HTR-8/SVneo (cell line): ENCODE measurements around the gene MAS1.

Experiments
- DNase-seq: peaks from one replicate; pipeline ENCODE4 v3.0.0; 2011; ENCODE audit warnings: low spot score, mixed read lengths; ENCODE audit not compliant: insufficient read length
- FAIRE-seq: peaks from 2 replicates; lab custom pipeline; 2011; peaks lifted over from hg19 to GRCh38; lab: Jason Lieb, UNC

Gene MAS1

DNA sequence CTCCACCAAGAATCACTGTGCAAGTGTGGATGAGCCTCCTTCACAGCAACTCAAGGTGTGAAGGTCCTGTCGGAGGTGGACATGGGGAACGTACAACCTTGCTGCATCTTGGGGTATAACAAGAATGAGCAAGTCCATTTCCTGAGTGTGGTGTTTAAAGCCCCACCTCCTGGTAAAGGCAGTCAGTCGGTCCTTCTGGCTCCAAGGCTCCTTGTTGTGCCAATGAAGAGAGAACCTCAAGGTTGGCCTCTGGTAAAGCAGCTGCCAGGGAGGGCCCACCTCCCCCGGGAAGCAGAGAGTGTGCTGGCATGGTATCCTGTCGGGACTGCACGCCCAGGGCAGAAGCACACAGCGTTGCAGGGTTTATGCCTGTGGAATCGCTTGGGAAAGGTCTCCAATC lies 12.4 kb upstream of the MAS1 start:
- DNase-seq (no peak), FAIRE-seq (no peak)

DNA sequence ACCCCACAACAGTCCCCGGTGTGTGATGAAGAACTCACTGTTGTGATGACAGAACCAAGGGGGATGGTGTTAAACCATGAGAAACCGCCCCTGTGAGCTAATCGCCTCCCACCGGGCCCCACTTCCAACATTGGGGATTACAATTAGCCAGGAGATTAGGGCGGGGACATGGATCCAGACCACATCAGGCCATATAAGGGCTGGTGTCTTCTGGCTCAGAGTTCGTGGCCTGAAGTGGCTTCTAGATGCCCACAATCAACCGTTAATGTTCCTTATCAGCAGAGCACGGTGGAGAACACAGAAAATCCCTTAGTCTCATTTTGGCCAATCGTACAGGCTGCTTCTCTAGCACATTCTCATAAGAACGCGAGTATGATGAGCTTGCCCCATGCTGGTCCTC lies 10.9 kb upstream of the MAS1 start:
- FAIRE-seq, result no peak
- no peak for DNase-seq

DNA sequence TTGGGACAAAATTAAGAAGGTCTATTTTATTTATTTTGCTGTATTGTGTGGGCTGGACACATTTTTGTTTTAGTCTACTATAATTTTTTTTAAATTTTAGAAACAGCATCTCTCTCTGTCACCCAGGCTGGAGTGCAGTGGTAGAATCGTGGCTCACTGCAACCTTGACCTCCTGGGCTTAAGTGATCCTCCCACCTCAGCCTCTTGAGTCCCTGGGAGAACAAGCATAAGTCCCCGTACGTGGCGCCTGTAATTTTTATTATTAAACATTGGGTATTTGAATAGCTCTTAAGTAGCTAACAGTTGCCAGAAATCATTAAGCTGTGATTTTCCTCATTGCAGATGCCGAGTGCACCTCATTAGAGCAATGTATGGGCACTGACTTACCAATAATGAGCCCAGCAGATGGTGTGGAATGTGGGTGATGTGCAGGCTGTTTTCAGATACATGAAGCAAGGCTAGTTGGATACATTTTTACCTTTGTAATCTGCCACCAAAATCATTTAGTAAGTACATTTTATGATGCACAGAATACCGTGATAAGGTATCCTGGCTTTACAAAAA lies 10.3 kb upstream of the MAS1 start:
- FAIRE-seq, result no peak
- no peak for DNase-seq

DNA sequence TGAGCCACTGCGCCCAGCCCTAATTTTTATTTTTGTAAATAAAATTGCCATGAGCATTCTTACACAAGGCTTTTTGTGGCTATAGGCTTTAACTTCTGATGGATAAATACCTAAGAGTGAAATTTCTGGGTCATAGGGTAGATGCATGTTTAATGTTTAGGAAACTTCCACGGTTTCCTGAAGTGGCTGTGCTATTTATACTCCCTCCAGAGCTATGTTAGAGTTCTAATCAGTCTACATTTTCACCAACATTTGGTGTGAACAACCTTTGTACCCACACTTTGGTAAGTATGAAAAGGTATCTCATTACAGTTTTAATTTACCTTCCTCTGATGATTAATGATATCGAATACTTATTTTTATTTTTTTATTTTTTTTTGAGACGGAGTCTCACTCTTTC lies 6.1 kb upstream of the MAS1 start:
- DNase-seq (no peak), FAIRE-seq (no peak)

DNA sequence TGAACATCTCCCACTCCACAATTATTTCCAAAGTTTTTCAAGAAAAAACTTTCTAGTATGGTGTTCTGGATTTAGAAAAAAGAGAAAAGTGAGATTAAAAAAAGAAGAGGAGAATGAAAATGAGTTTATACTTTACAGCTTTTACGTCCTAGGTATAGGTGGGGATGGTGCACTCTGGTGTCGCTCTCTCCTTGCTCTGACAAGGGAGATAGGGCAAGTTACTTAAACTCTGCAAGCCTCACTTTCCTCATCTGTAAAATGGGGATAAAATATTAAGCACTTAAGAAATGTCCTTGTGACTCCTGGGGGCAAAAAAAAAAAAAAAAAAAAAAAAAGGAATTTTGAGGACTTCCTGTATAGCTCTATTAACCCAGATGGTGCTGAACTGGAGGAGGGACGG lies 4.5 kb upstream of the MAS1 start:
- DNase-seq (no peak), FAIRE-seq (no peak)

DNA sequence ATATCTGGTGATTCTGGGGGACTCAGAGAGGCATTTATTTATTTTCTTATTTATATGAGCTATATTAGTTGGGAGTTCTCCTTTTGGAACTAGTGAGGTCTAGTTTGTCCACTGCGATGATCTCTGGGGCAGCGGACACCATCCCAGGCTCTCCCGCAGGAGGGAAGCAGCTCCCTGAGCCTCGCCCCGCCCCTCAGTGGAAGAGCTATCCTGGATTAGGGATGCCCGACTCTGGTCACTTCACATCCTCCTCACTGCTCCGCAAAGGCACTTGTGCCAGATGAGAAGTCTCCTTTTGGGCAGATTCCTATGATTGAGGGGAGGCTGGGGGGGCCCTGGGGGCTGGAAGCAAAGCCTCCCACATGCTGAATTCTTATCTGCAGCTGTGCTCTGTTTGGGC lies 3.6 kb upstream of the MAS1 start:
- DNase-seq (no peak), FAIRE-seq (no peak)

DNA sequence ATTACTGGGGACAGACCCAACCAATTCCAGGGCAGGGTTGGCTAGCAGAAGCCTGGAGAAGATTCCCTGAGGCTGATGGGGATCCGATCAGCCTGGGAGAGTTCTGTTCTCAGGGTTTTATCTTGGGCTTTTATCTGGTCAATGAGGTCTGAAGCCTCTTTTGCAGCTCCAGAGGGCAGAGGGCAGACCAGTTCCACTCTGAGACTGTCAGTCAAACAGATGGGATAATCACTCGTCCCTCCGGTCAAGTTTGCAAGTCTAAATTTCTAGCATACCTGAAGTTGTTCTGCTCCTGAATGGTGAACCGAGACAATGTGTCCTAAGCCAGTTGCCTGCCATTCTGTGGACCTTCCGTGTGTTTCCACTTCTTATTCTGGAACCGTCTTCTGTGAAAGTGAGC lies 3.0 kb upstream of the MAS1 start:
- FAIRE-seq, result no peak

DNA sequence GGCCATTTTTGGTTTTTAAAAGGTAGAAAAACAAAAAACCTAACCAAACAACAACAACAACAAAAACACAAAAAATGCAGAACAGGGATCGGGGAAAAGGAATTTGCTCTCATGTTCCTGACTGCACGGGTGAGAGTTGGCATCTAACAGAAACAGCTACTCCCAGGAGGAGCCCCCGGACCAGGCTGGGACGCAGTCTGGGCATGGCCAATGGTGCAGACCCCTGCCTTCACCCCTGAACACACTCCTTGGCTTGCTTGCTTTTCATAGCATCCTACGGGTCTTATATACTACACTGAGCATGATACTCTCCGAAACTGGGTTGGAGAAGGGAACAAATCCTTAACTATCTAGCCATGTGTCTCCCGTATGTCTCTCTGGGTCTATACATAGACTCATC lies 587 bp upstream of the MAS1 start:
- FAIRE-seq, result no peak
- DNase-seq, result no peak

More for the DNA sequence above, 3.0 kb upstream of the MAS1 start:
- no peak for DNase-seq

DNA sequence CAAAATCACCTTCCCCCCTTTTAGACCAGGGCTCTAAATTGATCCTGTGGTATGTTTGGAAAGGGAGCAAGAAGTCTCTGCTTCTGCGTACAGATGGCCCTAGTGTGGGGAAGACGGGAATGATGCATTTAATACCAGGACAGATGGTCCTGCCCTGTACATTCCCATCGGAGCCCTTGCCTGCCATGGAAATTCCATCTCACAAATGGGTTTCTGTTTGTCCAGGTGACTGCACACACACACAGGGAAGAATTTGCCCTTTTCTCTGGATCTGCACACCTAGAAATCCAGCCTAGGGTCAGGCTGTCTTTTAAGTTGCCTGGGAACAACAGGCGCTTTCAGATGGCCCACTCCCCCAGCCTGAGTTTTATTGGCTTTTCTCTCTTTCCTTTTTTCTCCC lies 1.3 kb downstream of the MAS1 start:
- FAIRE-seq (no peak), DNase-seq (no peak)

DNA sequence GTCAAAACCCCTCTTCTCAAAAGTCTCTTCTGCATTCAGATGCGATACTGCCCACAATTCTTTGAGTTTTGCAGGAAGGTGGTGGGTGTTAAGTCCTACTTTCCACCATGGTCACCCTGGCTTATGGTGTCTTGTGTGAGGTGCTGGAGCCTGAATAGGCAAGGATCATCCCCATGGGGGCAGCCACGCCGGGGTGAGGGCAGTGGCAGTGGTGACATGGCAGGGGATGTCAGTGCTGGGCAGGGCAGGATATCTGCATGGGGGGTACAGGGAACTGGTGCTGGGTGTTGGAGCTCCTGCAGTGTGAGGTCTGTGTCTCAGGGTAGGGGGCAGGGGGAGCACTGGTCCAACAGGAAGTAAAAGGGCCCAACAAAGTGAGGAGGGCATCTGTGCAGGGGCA lies 2.3 kb downstream of the MAS1 start:
- DNase-seq, result no peak
- FAIRE-seq, result no peak

DNA sequence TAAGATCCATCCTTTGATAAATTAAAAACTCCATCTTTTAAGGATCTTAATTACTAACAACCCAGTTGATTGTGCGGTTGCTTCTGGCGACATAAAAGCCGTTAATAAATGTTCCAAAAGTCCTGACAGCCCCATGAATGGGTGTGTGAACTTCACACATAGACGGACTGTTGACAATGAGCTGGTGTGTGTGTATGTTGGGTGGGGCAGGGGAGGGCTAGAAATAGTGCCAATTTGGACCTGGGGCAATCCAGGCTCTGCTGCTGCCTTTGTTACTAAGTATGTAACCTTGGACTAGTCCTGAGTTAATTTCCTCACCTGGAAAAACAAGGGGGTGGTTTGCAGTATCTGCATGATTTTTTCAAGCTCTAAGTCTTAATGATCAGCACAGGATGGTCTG lies 4.2 kb downstream of the MAS1 start:
- no peak for FAIRE-seq

DNA sequence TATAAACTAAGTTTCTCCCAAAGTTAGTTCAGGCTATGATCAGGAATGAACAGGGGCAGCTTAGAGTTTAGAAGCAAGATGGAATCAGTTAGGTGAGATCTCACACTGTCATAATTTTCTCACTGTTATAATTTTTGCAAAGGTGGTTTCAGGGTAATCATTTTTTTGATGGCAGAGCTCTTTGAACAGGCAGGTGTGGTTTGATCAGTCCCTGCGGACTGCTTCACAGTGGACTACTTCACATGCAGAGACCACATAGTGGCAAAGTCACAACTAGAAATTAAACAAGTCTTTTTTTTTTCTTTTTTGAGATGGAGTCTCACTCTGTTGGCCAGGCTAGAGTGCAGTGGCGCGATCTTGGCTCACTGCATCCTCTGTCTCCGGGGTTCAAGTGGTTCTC lies 6.8 kb downstream of the MAS1 start:
- DNase-seq, result no peak
- no peak for FAIRE-seq

More for the DNA sequence above, 4.2 kb downstream of the MAS1 start:
- no peak for DNase-seq

DNA sequence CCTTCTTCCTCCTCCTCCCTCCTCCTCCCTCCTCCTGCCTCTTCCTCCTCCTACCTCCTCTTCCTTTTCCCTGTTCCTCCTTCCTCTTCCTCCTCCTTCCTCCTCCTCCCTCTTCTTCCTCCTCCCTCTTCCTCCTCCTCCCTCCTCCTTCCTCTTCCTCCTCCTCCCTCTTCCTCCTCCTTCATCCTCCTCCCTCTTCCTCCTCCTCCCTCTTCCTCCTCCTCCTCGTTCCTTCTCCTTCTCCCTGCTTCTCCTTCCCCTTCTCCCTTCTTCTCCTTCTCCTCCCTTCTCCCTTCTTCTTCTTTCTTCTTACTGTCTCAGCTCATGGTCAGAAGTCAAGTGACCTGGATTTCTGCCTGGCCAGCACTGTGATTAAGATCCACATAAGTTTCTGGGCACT lies 7.7 kb downstream of the MAS1 start:
- FAIRE-seq (no peak), DNase-seq (no peak)

DNA sequence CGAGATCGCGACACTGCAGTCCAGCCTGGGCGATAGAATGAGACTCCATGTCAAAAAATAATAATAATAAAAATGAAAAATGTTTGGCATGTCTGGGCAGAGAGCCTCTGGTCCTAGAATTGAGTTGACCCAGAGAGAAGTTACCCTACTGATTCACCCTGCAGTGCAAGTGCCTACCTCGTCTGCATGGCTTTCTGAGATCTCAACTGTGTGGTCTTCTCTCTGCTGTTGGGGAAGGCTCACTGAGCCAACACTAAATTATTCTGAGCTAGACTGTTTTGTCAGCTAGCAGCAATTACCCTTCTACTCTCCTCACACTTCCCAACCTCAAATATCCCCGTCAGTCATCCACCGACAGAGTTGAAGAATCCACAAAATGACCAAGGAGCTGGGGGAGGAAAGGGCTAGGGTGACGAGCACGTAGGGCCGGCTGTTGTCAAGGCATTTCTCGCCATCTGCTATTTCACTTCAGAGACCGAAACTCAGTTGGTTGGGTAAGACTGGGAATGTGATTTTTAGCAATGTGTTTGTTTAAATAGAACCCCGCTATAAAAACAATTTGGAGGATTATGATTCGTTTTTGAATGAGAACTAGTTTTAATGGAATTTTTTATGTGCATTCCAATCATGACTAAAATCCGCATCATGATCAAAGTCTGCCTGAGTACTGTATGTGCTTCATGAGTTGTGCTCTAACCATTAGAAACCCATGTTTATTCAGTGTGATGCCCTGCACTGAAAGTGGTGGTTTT lies 9.4 kb downstream of the MAS1 start:
- DNase-seq (peak; percentile 48), FAIRE-seq (no peak)

DNA sequence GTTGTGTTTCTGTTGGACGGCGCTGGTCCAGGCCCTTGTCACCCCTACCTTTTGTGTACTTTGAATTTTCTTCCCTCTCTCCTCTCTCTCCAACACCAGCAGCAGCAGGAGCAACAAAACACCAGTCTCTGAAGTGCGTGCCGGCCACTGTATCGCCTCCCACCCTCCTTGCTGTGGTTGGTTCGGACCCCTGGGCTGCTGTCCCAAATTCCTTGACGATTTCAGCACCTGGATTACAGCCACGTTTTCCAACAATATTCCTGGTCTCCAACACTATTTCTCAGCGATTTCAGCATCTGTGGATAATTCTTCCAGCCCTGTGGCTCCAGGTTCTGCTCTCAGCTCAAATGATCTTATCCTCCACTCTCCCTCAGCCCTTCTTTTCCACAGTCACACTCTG lies 11.8 kb downstream of the MAS1 start:
- no peak for FAIRE-seq
- DNase-seq, result no peak

DNA sequence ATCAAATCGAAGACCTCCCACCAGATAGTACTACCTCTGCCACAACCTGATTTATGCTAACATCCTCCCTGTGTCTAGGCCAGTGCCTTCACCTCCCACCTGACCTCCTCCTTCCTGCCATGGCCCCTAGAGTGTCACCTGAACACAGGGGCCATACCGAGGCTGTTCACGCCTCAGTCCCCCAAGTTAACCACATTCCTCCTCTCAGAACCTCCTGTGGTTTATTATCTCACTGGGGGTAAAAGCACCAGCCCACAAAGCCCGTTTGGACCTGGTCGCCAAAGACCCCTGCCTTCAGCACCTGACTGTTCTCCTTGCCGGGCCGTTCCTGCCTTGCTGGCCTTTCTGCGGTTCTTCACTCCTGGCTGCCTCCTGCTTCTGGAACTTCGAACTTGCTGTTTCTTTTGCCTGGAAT lies 13.7 kb downstream of the MAS1 start:
- no peak for FAIRE-seq
- no peak for DNase-seq

DNA sequence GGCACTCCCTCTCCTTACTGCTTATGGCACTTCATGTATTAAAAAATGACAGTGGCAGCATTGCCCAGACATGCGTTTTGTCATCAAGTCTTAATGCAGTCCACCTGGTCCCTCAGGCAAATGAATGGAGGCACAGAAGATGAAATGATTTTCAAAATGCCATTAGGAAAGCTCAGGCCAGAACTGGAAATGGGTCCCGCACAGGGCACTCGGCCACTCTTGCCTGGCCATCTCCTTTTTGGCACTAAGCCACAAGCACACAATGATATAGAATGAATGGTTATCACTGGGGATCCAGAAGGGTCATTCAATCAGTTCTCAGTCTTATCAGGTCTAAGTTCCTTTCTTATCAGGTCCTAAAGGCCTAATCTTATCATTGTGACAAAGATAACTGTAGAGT lies 15.6 kb downstream of the MAS1 start:
- no peak for FAIRE-seq
- DNase-seq, result no peak

DNA sequence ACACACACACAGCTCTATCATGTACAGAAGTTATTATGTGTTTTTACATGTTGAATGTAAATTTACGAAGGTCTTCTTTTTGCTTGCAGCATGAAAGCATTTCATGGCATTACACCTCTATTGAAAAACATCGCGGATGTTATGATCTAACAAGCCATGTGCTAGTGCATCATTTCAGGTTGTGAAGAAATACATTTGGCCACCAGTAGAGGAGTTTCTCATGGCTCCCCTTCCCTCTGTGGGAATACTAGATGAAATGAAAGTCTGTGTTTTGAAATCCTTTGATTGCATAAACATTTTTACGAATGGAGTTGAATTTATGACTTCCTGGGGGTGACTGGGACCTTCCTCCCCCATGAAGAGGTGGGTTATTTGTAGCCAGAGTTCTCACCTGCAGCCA lies 17.7 kb downstream of the MAS1 start:
- FAIRE-seq (no peak), DNase-seq (no peak)

DNA sequence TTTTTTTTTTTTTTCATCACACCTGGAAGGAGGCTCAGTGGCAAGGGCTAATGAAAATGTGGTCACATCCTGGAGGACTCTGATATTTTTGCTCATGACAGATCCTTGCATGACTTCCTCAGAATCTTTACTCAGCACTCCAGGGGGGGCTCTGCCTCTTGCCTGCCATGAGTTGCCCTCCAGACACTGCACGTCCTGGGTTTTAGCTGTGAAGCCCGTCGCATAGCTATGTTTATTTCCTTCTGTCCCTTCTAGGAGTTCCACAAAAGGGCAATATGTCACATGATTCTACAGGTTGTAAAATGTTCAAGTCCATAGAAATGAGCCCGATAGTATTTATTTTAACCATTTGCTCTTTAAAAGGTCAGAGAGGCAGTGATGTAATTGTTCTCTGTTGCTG lies 18.2 kb downstream of the MAS1 start:
- DNase-seq (no peak), FAIRE-seq (no peak)

DNA sequence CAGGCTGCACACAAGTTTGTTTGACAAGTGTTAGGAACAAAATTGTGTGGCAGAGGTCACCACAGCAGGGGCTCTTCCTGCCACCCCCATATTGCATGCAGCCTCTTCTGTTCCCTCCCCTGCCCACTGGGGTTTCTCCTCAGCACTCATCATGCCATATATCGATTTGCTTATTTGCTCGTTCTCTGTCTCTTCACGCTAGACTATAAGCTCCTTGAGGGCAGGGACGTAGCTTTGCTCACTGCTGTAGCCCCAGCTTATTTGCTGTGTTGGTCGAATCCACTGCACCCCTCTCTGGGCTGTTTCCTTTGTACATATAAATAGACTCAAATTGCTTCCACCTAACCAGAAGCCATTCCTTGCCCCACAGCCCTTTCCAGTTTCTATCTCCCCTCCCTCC lies 19.6 kb downstream of the MAS1 start:
- no peak for FAIRE-seq
- no peak for DNase-seq

DNA sequence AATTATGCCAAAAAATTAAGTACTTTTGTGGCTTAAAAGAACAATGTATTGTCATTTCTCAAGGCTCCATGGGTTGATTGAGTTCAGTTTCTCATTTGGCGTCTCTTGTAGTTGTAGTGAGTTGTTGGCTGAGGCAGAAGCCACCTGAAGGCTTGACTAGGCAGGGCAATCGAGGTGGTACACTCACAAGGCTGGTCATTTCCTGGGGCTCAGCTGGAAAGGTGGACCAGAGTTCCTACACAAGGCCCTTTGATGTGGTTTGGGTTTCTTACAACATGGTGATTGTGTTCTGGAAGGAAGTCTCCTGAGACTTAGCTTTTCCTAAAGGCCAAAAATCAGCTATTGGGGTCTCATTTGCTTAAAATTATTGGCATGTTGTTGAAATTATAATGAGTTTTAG lies 22.6 kb downstream of the MAS1 start:
- DNase-seq (no peak), FAIRE-seq (no peak)

DNA sequence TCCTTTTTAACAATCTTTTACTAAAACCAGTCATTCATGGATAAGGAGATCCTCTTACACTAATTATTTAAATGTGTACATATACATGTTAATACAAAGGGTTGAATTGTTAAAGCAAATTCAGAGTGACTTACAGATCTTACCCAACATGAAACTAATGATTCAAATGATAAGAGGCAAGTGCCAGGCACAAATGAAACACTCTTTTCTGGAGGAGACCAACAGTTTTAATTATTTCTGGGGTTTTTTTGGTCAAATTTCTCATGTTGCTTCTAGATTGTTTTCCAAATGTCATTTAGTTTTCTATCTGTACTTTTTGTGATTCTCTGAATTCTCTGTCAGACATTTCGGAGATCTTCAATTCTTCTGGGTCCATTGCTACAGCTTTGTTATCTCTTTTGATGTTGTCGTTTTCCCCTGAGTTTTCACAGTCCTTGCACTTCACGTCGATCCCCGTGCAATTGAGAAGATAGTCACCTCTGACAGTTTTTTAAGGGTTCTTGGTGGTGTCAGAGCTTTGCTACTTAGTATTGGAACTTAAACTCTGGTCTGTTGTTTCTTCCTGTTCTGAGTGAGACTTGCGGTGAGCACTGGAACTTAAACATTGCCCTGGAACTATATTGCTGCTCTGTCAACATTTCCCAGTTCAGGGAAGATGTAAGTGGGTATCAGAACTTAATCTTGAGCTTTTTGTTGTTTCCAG lies 23.2 kb downstream of the MAS1 start:
- FAIRE-seq, result no peak
- DNase-seq, result no peak
